ENCODE measurements around the gene ITPR1. TPM values are rescaled to one million over a fixed set of nuclear protein-coding genes. Genes with fewer than 3 reads are reported as not detected.

ITPR1 gene
- polyA plus RNA-seq, 2 of the 4 experiments (the other 2 are of a cell fraction) = 2.8 to 9.6 TPM

DNA sequence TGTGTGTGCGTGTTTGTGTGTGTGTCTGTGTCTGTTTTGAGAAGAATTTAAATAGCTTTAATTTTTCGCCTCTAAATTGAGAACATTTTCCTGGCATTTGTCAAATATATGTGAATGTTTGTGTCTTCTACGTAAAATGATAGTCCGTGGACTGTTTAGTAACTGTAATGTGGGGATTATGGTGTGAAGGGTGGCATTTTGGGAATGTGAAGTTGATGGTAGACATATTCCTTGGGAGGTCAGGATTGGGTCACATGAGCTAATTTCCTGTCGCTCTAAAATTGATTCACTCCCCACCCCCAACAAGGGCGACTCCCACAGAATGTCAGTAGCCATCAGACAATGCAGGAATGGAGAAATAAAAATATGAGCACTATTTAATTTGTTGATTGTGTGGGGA, 107.3 kb downstream of the ITPR1 start:
- no peak overlapping the region for H3K4me2 ChIP-seq
- H3K4me3 ChIP-seq = no peak overlapping the region
- ATAC-seq = no peak
- WGBS (ENCODE audit: missing lambda C conversion rate) = 74% methylated on average over 6 of the region's 6 CpGs
- H3K9me3 ChIP-seq = no peaks in the 10 kb centered on the region
- TF ChIP-seq HOXB5 (CRISPR knock-in tag; IDR thresholded peaks at IDR 0.05) (no peak), GATA3 (IDR thresholded peaks at IDR 0.05; ENCODE audit: borderline replicate concordance) (no peak)
- CTCF ChIA-PET = no interaction called here
- no peak overlapping the region for H3K27ac ChIP-seq
- 0 out of 3 replicates have a peak, but pooled peaks cover 2% of the 10 kb centered on the region for H3K4me1 ChIP-seq
- no peak for FAIRE-seq
- POLR2A ChIA-PET = no interaction called here
- DNase-seq (ENCODE audit: low read depth in 1 of 2, low spot score in 1 of 2) = no peak

DNA sequence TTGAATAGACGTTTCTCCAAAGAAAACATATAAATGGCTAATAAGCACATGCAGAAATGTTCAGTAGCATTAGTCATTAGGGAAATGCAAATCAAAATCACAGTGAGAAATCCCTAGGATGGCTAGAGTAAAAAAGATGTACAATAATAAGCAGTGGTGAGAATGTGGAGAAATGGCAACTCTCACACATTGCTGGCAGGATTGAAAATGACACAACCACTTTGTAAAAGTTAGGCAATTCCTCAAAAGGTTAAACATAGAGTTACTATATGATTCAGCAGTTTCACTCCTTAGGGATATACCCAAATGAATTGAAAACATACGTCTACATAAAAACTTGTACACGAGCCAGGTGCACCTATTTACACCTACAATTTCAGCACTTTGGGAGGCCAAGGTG, 108.7 kb downstream of the ITPR1 start:
- FAIRE-seq (no peak), ATAC-seq (no peak), DNase-seq (ENCODE audit: low read depth in 1 of 2, low spot score in 1 of 2) (no peak)
- CTCF ChIA-PET = interaction anchor here (0.6 kb wide), 1 partner anchor 1380 kb away, joined by 3 read pairs; no protein-coding TSS in a partner anchor
- 39% methylated on average over 3 of the region's 3 CpGs for WGBS (ENCODE audit: missing lambda C conversion rate)
- no peak overlapping the region for H3K4me3 ChIP-seq
- no peaks in the 10 kb centered on the region for H3K9me3 ChIP-seq
- peak; percentile 38 for TF ChIP-seq MAFK (IDR thresholded peaks at IDR 0.05; ENCODE audit: partially characterized antibody)
- TF ChIP-seq PHF8 (IDR thresholded peaks at IDR 0.05; ENCODE audit: borderline replicate concordance, low read depth) = no peak
- H3K27ac ChIP-seq = no peak overlapping the region
- peaks cover 8% of the 10 kb centered on the region; the same call in 1 of the 3 replicates for H3K4me1 ChIP-seq
- H3K4me2 ChIP-seq = no peak overlapping the region
- POLR2A ChIA-PET = no interaction called here

DNA sequence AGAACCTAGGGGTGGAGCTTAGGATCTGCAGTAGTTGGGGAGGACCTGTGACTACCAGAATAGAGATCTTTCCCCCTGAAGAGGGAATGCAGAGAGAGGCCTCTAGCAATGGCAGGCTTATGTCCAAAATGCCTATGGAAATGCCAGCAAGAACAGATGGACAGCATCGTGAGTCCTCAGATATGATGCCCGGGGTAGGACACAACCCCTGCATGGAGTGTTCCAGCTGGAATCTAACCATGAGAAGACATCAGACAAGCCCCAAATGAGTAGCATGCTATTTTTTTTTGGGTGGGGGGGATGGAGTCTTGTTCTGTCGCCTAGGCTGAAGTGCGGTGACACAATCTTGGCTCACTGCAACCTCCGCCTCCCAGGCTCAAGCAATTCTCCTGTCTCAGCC, 111.5 kb downstream of the ITPR1 start:
- Histone ChIP-seq H3K27ac (no peak overlapping the region), H3K4me2 (no peak overlapping the region), H3K9me3 (no peaks in the 10 kb centered on the region), H3K4me3 (no peak overlapping the region), H3K4me1 (peaks cover 8% of the 10 kb centered on the region; the same call in 1 of the 3 replicates)
- no peak for DNase-seq (ENCODE audit: low read depth in 1 of 2, low spot score in 1 of 2)
- ChIA-PET POLR2A (no interaction called here), CTCF (interaction anchor here (0.8 to 2.3 kb wide), 5 partner anchors 22 to 290 kb away, joined by 3 to 9 read pairs (median 4); no protein-coding TSS in a partner anchor)
- no peak for ATAC-seq
- FAIRE-seq = no peak
- TF ChIP-seq HDAC2 (IDR thresholded peaks at IDR 0.05) (no peak), CHD4 (IDR thresholded peaks at IDR 0.05; ENCODE audit: borderline replicate concordance) (no peak), ZNF302 (CRISPR knock-in tag; IDR thresholded peaks at IDR 0.05) (no peak), POLR2A (IDR thresholded peaks at IDR 0.05; ENCODE audit: low read length) (no peak), SREBF2 (IDR thresholded peaks at IDR 0.05) (no peak), FOSL2 (IDR thresholded peaks at IDR 0.05) (no peak), FOSL2 (CRISPR knock-in tag; IDR thresholded peaks at IDR 0.05) (no peak)
- TF ChIP-seq, protein P1, sequence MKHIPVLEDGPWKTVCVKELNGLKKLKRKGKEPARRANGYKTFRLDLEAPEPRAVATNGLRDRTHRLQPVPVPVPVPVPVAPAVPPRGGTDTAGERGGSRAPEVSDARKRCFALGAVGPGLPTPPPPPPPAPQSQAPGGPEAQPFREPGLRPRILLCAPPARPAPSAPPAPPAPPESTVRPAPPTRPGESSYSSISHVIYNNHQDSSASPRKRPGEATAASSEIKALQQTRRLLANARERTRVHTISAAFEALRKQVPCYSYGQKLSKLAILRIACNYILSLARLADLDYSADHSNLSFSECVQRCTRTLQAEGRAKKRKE (CRISPR knock-in tag; IDR thresholded peaks at IDR 0.05; ENCODE audit: low read depth) = no peak
- WGBS (ENCODE audit: missing lambda C conversion rate) = 86% methylated on average over 5 of the region's 5 CpGs

DNA sequence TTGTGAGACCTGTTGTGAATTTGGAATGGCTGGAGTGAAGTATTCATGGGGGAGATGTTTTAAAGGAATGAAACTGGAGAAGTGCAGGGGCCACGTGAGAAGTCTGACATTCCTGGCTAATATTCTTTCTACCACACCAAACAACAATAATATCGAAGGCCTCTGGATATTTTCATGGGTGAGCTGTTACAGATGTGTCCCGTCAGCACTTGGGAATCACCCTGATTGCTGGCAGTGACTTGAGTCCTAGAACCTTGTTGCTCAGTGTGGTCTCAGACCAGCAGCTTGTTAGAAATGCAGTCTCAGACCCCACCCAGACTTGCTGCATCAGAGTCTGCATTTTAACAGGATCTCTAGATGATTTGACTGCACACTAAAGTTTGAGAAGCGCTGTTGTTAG, 113.8 kb downstream of the ITPR1 start:
- ChIA-PET CTCF (interaction anchor here (2.2 kb wide), 1 partner anchor 26 kb away, joined by 9 read pairs; no protein-coding TSS in a partner anchor), POLR2A (no interaction called here)
- Histone ChIP-seq H3K9me3 (no peaks in the 10 kb centered on the region), H3K4me3 (no peak overlapping the region), H3K4me2 (0 out of 3 replicates have a peak overlapping the region, but pooled peaks have one; percentile 12), H3K27ac (no peak overlapping the region), H3K4me1 (peaks cover 8% of the 10 kb centered on the region; the same call in 1 of the 3 replicates)
- no peak for DNase-seq (ENCODE audit: low read depth in 1 of 2, low spot score in 1 of 2)
- WGBS (ENCODE audit: missing lambda C conversion rate) = 51% methylated on average over 4 of the region's 4 CpGs
- no peak for FAIRE-seq
- TF ChIP-seq, protein P1 (CRISPR knock-in tag; IDR thresholded peaks at IDR 0.05; ENCODE audit: low read depth) = no peak
- no peak for TF ChIP-seq HDAC2 (IDR thresholded peaks at IDR 0.05)
- TF ChIP-seq KDM1A (IDR thresholded peaks at IDR 0.05; ENCODE audit: low read depth) = no peak
- TF ChIP-seq CBX8 (IDR thresholded peaks at IDR 0.05) = no peak
- TF ChIP-seq EHMT2 (IDR thresholded peaks at IDR 0.05; ENCODE audit: low read depth) = no peak
- no peak for TF ChIP-seq RFX5 (IDR thresholded peaks at IDR 0.05)
- TF ChIP-seq MAFK (IDR thresholded peaks at IDR 0.05; ENCODE audit: partially characterized antibody) = no peak
- no peak for TF ChIP-seq BHLHE40 (IDR thresholded peaks at IDR 0.05; ENCODE audit: low read depth, low read length)
- TF ChIP-seq JUNB (IDR thresholded peaks at IDR 0.05) = no peak
- TF ChIP-seq ZSCAN20 (CRISPR knock-in tag; IDR thresholded peaks at IDR 0.05) = no peak
- TF ChIP-seq, protein P2, sequence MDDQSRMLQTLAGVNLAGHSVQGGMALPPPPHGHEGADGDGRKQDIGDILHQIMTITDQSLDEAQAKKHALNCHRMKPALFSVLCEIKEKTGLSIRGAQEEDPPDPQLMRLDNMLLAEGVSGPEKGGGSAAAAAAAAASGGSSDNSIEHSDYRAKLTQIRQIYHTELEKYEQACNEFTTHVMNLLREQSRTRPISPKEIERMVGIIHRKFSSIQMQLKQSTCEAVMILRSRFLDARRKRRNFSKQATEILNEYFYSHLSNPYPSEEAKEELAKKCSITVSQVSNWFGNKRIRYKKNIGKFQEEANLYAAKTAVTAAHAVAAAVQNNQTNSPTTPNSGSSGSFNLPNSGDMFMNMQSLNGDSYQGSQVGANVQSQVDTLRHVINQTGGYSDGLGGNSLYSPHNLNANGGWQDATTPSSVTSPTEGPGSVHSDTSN (IDR thresholded peaks at IDR 0.05) = no peak
- TF ChIP-seq EHF (CRISPR knock-in tag; IDR thresholded peaks at IDR 0.05) = no peak
- TF ChIP-seq, protein P3, sequence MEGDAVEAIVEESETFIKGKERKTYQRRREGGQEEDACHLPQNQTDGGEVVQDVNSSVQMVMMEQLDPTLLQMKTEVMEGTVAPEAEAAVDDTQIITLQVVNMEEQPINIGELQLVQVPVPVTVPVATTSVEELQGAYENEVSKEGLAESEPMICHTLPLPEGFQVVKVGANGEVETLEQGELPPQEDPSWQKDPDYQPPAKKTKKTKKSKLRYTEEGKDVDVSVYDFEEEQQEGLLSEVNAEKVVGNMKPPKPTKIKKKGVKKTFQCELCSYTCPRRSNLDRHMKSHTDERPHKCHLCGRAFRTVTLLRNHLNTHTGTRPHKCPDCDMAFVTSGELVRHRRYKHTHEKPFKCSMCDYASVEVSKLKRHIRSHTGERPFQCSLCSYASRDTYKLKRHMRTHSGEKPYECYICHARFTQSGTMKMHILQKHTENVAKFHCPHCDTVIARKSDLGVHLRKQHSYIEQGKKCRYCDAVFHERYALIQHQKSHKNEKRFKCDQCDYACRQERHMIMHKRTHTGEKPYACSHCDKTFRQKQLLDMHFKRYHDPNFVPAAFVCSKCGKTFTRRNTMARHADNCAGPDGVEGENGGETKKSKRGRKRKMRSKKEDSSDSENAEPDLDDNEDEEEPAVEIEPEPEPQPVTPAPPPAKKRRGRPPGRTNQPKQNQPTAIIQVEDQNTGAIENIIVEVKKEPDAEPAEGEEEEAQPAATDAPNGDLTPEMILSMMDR (IDR thresholded peaks at IDR 0.05) = no peak
- no peak for TF ChIP-seq FOSL2 (IDR thresholded peaks at IDR 0.05)
- no peak for TF ChIP-seq FOSL2 (CRISPR knock-in tag; IDR thresholded peaks at IDR 0.05)
- TF ChIP-seq ZNF302 (CRISPR knock-in tag; IDR thresholded peaks at IDR 0.05) = no peak
- ATAC-seq = no peak; a peak in 1 of 6 replicates
